ENCODE measurements around the gene PRKD1.

The PRKD1 gene

DNA sequence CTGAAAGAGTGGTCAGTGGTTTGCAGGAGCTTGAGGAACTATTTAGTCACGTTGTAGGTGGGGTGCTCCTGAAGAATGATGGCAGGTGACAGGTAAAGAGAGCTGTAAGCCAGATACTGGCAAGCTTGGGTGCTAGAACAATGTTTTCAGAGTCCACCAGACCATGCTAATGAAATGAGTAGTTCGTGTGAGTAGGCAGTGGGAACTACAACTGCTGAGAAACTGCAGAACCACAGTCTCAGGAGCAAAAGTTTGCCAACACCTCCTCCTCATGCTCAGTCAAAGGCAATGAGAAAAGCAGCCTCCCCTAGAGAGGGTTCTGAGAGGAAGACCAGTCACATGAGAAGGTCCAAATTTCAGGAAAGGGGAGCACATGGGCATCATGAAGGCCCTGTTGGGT is 91.3 kb downstream of the PRKD1 start:
- no peak for DNase-seq

DNA sequence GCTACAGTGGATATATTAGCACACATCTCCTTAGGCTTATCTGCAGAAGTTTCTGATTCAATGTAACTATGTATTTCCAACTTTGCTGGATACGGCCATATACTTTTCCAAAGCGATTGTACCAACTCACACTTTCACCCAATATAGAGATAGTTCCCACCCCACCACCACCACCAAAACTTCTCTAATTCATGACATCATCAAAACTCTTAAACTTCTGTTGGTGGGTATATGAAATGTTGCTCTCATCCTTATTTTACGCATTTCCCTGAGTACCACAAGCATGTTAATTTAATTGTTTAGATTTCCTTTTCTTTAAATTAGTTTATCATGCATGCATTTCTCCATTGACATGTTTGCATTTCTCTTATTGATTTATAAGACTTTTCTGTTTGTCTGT is 95.6 kb downstream of the PRKD1 start:
- DNase-seq, result no peak

DNA sequence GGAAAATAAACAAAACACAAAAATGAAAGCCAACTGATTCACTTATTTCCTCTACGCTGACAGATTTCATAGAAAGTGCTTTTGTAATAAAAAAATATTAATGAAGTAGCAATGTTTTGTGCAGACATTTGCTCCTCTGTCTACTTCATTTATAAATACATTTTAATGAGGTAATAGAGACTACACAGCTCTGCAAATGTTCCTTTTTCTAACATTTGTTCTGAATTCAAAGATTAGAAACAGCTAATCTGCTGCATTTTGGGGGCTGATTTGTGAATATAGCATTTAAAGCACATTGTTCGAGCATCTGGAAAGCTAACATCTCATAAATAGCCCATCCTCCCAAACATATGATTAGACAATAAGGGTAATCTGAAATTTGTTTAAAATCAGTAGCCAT is 97.8 kb downstream of the PRKD1 start:
- no peak for DNase-seq

DNA sequence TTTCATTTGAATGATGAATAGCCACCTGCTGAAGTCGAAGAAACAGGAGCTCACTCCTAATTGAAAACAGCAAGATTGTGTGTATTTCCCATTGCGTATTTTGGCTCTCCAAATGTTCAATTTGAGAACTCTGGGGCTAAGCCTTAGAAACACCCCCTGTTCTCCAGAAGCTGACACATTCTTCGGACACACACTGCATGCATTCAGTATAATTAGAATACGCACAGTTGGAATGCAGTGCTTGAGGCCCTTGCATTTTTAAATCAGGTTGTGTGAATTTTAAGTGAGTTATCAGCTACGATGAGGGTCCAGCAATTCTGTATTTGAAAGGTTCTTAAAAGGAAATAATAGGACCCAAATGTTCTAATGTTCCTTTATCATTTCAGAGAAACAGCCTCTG is 103.8 kb downstream of the PRKD1 start:
- no peak for DNase-seq

DNA sequence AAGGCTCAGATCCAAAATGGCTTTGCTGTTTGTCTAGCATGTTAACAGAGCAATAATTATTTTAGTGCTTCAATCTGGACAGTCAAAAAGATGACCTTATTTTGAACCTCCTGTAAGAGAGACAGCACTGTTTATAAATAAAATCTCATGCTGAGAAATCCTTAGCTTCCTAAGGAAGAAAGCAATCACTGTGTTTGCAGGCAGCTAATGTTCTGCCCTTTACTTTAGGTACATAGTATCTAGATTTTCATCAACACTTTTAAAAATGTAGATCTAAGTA is 105.3 kb downstream of the PRKD1 start:
- DNase-seq, result no peak

DNA sequence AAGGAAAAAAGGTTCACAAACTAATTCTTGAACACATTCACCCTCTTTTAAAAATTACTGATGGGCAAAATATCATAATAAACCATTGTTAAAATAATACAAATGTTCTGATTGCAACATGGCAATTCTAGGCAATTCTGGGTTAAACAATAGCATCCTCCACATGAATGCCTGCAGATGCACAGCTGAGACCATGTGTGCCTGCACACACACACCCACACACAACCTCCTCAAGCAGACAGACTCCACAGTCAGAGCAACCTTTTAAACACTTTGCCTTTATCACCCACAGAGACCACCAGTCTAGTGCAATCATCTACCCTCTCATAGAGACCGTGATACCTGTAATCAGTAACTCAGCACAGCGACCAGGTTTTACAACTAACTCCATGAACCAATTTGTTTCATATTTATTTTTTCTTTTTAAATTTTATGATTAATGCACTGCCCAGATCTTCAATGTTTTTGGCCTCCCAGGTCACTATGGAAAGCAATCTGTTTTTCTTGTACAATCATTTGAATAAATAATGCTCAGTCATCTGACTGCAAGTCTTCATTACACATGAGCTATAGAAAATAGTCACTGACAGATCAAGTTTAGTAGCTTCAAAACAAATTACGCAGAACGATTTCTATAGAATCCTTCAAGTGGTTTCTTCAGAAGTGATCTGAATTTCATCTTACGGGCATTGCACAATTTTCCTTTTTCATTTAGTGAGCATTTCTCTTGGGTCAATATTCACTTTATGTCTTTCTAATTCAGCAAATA is 105.8 kb downstream of the PRKD1 start:
- no peak for DNase-seq

DNA sequence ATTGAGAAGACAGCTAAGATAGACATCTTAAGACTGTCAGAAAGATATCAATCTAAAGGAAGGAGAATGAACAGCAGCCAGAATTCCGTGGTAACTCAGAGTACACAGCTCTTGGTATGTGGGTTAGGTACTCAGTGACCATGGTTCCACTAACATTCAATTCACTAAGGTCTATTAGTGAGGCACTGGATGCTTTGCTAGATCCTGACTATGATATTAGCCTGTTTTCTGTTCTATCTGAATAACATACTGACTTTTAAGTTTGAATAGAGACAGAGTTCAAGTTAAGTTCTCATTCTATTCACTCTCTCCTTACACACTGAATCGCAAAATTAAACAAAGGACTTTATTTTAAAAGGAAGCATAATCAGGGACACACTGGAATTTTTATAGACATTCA is 106.4 kb downstream of the PRKD1 start:
- DNase-seq, result no peak

DNA sequence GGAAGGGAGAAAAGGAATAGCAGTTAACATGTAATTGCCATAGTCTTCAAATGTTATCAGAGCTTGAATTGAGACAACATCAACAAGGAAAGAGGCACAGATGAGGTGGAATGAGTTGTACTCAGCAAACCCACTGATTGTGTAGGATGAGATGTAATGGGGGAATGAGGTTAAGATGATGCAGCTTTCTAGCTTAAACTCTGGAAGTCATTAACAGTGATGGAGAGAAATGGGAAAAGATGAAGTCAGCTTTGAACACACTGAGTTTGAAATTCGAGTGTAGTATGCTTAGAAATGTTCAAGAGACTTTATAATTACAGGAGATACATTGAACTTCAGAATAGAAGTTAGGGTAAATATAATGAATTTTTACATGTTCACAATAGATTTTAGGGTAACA is 106.9 kb downstream of the PRKD1 start:
- no peak for DNase-seq

DNA sequence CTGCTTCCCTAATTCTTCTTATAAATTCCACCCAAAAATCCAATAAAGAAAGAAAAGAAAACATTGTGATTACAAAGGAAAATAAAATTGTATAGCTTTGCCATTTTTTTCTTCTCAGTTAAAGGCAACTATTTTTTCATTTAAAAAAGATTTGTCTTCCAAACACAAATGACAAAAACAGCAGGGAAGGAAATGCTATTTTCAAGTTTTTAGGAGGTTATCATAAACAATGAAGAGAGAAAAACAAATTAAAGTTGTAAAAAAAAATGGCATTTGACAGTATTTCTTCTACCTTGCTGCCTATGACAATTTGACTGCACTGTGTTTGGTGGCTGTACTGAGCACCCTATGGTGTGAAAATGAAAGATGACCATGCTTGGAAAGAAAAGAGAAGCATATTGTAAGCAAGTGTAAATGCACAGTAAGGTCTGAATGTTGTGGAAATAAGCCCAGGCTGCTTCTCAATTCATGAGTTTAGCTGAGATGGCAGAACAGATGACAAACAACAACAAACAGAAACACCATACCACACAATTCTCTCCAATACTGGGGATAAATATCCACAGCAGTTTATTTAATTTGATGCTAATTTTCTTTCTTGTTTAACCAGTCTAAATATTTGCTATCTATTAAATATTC is 109.8 kb downstream of the PRKD1 start:
- no peak for DNase-seq

DNA sequence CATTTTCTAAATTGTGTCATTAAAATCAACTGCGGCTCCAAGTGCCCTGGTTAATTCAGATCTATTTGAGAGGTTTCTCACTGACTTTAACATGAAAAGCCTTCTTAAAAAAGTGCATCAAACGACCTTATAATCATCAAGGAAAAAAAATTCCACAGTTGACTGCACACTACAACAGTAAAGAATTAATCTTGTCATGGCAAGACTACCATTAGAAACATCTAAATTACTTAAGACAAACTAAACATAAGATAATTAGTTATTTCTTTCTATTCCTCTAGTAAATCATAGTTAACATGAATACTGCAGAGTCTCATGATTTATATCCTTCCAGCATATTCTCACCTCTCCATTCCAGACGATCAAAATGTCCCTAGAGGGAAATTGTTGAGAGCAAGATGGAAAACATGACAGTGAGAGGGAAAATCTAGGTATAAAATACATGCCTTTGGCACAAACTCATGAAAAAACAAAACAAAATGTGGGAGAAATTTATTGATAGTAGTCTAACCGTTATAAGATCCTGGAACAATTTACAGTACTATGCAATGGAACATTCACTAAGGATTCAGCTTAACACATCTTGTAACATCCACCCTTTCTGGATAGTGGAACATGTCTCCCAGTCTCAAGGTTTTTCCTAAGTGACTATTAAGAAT is 112.5 kb downstream of the PRKD1 start:
- no peak for DNase-seq

DNA sequence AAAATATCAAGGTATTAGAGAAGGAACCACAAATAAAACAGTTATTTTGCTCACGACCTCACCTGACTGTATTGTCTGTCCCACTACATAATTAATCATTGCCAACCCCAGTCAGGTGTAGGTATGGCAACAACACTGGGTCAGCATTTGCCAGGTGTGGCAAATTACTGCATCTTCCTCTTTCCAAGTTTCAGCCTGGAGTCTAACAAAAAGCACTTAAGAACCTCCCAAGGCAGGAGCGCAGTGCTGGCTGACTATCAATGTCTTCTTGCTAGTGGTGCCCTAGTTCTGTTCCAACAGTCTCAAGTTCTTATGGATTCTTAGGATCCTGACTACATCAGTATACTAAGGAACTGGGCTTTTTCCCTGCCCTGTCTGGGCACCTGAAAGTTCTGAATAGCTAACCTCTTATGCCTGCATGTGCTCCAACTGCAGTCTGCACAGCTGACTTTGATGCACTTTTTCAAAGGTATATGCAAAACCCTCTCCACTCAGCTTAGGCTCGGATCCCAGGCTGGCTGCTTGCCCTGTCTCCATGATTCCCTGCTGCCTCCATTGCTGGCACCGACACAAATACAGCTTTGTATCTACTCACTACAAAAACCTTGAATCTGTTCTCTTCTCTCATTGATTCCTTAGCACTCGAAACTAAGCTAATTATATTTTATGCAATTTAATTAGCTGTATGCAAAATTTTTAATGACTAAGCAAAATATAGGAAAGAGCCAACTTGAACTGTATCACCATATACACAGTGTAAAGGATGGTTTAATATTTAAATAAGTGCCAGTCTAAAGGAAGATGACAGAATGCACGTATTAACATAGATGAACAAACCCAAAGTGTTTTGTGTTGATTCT is 113.3 kb downstream of the PRKD1 start:
- DNase-seq, result no peak

DNA sequence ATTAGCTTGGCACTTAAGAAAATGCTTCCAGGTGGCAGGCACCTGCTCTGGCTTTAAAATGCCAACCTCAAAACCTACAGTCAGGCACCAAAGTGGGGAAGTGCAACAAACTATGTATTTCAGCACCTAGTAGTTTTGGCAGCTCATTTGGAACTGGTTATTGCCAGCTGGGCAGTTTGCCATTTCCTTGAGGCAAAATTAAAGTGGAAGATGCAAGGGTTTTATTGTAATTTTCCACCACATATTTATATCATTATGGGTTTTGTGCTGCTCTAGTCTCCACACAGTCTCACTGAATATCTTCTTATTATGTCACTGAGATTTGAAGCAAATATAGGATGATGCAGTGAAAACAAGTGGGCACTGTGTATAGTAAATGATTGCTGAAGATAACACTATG is 117.0 kb downstream of the PRKD1 start:
- peak; percentile 9 for DNase-seq

DNA sequence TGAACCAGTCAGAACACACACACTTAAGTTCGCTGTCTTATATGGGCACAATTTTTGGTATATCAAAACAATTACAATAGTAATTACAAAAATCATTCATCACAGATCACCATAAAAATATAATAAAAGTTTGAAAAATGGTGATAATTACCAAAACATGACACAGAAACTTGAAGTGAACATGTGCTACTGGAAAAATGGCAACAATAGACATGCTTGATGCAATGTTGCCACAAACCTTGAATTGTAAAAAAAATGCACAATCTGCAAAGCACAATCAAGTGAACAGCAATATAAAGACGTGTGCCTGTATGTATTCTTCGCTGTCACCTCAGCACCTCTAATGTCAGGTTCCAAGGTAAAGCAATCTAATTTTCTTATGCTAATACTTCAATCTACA is 117.6 kb downstream of the PRKD1 start:
- no peak for DNase-seq

DNA sequence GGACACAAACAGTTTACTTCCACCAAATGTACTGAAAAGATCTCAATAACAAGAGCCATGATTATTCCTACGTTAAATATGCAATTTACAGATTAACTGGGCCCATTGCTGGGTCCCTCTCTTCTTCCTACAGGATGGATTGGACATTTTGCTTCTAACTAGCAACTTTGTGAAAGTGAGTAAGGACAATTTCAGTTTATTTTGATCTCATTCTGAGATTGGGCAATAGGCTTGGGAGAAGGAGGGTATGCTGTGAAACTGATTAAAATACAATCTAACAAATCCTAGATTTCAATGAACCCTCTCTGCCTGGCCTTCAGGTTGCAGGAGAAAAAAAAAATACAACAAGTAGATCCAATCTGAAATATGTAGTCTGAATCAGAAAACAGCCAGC is 121.5 kb downstream of the PRKD1 start:
- DNase-seq, result no peak

DNA sequence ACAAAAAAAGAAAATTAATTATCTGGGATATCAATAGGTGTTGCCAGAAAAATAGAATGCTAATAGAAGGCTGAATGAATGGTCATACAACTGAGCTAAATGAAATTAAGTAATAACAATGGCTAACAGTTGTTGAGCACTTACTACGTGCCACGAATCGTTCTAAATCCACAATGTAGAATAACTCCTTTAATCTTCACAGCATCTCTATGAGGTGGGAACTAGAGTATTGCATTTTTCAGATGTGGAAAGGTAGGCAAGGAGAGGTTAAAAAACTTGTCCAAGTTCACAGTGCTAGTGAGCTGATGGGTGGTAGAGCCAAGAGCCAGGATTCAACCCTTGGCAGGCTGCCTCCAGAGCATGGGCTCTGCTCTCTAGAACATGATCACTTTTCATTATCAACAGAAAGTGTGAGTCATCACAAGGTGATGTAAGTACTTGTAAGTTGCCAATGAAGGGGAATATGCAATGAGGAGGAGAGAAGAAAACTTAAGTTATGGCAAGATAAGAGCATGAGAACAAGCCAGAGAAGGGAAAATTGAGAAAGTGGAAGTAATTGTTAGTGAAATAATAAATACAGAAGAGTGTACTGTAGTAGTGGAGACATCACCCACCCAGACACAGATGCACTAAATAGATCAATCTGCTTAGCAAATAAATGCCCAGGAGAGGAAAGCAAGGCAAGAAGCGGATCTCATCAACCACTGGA is 122.1 kb downstream of the PRKD1 start:
- DNase-seq, result peak; percentile 85

DNA sequence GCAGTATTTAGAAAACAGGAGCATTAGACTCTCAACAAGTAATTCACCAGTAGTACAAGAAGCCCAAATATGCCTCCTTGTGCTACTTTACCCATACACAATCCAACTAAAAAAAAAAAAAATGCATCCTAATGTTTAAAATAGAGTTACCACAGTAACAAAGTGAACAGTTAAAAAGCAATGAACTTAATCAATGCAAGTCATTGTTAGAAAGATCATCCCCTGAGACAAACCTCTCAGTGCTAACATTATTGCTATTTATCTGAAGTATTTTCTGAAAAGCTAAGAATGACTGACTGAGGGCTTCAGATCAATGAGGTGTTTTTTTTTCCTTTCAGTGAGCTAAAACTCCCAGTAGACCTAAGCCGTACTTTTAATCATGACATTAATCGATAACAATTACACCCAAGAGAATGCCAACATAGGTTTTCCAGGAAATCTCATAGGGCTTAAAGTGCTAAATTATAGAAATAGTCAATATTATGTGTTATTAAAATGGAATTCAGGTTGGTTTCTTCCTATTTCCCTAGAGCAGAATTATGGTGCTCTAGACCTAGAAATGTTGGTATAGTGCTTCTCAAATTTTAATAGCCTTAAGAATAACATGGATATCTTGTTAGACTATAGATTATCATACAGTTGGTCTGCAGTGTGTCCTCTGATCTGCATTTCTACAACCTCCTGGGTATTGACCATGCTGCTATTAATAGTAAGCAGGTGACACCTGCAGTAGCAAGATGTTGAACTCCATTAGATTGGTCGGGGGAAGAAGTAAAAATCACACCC is 123.0 kb downstream of the PRKD1 start:
- no peak for DNase-seq

DNA sequence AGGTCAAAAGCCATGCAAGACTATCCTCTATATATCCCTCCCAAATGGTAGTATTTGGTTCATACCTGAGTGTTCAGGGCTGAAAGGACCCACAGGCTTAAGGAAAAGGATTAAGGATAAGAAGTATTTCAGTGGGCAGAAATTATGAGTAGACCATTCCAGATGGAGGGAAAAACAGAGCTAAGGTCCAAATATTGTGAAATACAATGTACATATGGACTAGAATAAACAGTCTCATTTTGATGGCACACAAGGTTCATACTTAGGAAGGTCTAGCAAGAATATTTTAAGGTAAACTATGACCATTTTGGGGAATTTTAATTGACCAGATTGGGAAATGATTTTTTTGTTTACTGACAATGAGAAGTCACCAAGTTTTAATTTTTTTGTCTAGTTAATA is 124.6 kb downstream of the PRKD1 start:
- DNase-seq, result no peak

DNA sequence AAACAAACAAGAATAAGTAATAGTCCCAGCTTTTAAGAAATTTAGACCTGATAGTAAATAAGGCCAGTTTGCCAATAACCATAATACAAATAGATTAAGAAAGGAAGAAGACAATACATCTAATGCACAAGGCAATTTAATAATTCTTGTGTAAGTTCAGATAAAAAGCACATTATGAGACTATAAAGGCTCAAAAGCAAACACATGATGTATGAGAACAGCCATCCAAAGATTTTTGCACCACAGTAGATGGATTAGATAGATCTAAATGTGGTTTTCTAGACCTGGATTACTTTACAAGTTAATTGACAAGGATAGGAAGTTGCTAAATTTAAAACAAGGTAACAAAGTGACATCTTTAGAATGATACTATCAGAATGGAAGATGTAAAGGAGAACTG is 125.4 kb downstream of the PRKD1 start:
- no peak for DNase-seq

DNA sequence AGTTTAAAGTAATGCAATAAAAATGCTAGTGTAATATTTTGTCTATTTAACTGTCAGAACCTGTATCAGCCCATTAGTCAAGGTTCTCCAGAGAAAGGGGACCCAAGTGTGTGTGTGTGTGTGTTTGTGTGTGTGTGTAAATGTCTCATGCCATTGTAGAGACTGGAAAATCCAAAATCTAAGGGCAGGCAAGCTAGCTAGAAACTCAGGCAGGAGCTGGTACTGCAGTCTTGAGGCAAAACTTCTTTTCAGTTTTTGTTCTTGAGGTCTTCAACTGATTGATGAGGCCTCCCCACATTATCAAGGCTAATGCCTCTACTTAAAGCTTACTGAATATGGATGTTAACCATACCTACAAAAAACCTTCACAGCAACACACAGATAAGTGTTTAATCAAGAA is 126.7 kb downstream of the PRKD1 start:
- no peak for DNase-seq

DNA sequence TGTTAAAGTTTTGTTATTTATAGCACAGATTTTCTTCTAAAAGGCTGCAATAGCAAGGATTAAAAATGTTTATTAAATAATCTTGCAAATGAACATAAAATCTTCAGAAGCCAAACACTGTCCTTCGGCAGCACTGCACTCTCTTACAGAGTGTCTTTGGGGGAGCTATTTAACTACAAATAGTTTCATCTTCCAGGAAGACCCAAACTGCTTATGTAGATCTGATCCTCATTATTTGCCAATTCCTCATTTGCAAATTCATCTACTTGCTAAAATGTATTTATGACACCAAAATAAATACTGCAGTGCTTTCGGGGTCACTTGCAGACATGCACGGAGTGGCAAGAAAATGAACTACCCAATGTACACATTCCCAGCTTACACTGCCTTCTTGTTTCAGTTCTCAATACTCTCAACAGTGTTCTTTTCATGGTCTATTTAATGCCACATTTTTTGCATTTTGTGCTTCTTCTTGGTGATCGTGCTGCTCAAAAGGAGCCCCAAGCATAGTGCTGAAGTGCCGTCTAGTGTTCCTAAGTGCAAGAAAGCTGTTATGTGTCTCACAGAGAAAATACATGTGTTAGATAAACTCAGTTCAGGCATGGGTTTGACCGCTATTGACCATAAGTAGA is 128.1 kb downstream of the PRKD1 start:
- no peak for DNase-seq

DNA sequence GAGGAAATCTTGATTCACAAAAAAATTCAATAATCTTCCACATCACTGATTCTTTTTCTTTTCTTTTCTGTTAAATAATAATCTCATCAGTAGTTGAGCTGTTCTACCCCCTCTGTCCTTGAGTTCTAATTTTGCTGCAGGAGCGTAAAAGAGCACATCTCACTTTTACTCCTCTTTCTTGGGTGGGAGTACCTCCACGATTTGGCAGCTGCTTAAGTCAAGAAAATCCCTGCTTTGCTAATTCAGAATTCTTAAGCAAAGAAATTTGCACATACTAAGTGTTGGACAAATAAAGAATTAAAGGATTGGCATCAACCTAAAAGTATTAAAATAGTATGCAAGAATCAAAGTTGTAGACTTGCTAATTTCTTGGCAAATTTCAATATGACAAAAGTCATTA is 128.8 kb downstream of the PRKD1 start:
- DNase-seq, result no peak

Measured in fibroblast of skin of scalp (primary cell).